GM12891 (cell line): ENCODE results near the gene TEDC1.

Source experiments
- POLR2A ChIP-seq: IDR thresholded peaks from 2 replicates; pipeline ENCODE4 v1.6.1; 2011; ENCODE audit warnings: low read depth, low read length, control low read depth
- SPI1 ChIP-seq: IDR thresholded peaks from 2 replicates; pipeline ENCODE4 v1.6.1; 2011; ENCODE audit warnings: low read depth, low read length, control low read depth

DNA sequence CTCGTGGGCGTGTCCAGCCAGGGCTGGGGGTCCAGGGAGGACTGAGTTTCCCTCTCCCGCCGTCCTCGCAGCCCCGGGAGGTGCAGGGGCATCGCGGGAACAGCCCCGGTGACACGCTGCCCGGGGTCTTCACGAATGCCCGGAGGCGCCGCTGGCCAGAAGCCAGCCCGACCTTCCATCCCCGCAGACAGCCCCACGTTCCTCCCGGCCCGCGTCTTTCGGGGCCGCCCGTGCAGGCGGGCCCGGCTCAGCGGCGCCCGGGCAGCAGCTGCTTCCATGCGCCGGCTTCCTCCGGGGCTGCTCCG lies 827 bp upstream of the TEDC1 start:
- no peak for TF ChIP-seq POLR2A
- no peak for TF ChIP-seq SPI1
